ENCODE measurements around the gene HOMEZ. TPM values are rescaled to one million over a fixed set of nuclear protein-coding genes. Genes with fewer than 3 reads are reported as not detected.

Gene HOMEZ
- total and polyA plus RNA-seq, 2 of the 8 experiments (the other 6 are each of a cell fraction or from before 2014, with no cell fraction given), result 9.1 to 15.9 TPM

DNA sequence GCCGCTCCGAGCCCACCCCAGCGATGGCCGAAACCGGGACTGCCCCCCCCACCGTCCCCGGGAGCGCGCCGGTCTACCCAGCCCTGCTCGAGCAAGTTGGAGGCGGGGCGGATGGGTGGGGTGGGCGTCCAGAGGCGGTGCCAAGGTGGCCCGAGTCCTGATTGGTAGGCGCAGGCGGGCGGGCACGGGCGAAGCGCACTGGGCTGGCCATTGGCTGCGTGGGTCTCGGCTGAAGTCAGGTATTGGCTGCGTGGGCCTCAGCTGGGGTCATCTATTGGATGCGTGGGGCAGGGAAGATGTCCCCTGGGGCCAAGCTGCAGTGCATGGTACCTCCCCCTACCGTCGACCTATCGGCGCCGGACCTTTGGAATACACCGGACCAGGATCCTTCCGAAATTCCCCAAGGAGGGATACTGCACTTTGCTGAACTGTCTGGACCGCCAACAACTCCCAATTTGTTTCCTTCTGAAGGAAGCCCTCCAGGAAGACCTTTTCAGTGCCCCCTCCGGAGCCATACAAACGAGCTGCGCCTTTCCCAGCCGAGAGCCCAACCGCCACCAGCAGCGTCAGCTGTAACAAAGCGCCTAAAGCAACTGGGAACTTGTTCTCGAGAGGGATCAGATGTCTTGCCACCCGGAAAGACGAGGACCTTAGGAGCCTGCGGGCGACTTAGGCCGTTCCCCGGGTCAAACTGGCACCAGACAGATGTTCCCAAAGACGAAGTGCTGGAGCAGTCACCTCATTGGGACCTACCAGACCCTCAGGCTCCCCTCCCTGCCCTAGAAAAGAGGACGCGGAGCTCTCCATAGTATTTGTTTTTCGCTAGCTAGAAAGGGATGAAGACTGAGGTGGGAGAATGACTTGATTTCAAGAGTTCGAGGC is at the start of gene HOMEZ (continued):
- TF ChIP-seq, protein P1, sequence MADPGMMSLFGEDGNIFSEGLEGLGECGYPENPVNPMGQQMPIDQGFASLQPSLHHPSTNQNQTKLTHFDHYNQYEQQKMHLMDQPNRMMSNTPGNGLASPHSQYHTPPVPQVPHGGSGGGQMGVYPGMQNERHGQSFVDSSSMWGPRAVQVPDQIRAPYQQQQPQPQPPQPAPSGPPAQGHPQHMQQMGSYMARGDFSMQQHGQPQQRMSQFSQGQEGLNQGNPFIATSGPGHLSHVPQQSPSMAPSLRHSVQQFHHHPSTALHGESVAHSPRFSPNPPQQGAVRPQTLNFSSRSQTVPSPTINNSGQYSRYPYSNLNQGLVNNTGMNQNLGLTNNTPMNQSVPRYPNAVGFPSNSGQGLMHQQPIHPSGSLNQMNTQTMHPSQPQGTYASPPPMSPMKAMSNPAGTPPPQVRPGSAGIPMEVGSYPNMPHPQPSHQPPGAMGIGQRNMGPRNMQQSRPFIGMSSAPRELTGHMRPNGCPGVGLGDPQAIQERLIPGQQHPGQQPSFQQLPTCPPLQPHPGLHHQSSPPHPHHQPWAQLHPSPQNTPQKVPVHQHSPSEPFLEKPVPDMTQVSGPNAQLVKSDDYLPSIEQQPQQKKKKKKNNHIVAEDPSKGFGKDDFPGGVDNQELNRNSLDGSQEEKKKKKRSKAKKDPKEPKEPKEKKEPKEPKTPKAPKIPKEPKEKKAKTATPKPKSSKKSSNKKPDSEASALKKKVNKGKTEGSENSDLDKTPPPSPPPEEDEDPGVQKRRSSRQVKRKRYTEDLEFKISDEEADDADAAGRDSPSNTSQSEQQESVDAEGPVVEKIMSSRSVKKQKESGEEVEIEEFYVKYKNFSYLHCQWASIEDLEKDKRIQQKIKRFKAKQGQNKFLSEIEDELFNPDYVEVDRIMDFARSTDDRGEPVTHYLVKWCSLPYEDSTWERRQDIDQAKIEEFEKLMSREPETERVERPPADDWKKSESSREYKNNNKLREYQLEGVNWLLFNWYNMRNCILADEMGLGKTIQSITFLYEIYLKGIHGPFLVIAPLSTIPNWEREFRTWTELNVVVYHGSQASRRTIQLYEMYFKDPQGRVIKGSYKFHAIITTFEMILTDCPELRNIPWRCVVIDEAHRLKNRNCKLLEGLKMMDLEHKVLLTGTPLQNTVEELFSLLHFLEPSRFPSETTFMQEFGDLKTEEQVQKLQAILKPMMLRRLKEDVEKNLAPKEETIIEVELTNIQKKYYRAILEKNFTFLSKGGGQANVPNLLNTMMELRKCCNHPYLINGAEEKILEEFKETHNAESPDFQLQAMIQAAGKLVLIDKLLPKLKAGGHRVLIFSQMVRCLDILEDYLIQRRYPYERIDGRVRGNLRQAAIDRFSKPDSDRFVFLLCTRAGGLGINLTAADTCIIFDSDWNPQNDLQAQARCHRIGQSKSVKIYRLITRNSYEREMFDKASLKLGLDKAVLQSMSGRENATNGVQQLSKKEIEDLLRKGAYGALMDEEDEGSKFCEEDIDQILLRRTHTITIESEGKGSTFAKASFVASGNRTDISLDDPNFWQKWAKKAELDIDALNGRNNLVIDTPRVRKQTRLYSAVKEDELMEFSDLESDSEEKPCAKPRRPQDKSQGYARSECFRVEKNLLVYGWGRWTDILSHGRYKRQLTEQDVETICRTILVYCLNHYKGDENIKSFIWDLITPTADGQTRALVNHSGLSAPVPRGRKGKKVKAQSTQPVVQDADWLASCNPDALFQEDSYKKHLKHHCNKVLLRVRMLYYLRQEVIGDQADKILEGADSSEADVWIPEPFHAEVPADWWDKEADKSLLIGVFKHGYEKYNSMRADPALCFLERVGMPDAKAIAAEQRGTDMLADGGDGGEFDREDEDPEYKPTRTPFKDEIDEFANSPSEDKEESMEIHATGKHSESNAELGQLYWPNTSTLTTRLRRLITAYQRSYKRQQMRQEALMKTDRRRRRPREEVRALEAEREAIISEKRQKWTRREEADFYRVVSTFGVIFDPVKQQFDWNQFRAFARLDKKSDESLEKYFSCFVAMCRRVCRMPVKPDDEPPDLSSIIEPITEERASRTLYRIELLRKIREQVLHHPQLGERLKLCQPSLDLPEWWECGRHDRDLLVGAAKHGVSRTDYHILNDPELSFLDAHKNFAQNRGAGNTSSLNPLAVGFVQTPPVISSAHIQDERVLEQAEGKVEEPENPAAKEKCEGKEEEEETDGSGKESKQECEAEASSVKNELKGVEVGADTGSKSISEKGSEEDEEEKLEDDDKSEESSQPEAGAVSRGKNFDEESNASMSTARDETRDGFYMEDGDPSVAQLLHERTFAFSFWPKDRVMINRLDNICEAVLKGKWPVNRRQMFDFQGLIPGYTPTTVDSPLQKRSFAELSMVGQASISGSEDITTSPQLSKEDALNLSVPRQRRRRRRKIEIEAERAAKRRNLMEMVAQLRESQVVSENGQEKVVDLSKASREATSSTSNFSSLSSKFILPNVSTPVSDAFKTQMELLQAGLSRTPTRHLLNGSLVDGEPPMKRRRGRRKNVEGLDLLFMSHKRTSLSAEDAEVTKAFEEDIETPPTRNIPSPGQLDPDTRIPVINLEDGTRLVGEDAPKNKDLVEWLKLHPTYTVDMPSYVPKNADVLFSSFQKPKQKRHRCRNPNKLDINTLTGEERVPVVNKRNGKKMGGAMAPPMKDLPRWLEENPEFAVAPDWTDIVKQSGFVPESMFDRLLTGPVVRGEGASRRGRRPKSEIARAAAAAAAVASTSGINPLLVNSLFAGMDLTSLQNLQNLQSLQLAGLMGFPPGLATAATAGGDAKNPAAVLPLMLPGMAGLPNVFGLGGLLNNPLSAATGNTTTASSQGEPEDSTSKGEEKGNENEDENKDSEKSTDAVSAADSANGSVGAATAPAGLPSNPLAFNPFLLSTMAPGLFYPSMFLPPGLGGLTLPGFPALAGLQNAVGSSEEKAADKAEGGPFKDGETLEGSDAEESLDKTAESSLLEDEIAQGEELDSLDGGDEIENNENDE (IDR thresholded peaks at IDR 0.05; ENCODE audit: insufficient replicate concordance, low read length), result no peak
- TF ChIP-seq TEAD4 (IDR thresholded peaks at IDR 0.05; ENCODE audit: low read depth, low read length) (0 out of 2 replicates have a peak, but pooled peaks have one; percentile 2), SP4 (IDR thresholded peaks at IDR 0.05; ENCODE audit: low read length) (no peak), CEBPB (IDR thresholded peaks at IDR 0.05; ENCODE audit: low read depth, low read length) (no peak), PHF8 (conservative IDR thresholded peaks at IDR 0.05; ENCODE audit: low read depth, low read length) (peak; percentile 24; the same call in 1 of the 2 replicates), SAP30 (IDR thresholded peaks at IDR 0.05; ENCODE audit: insufficient read depth, insufficient replicate concordance, low read length) (no peak)
- TF ChIP-seq, protein P2, sequence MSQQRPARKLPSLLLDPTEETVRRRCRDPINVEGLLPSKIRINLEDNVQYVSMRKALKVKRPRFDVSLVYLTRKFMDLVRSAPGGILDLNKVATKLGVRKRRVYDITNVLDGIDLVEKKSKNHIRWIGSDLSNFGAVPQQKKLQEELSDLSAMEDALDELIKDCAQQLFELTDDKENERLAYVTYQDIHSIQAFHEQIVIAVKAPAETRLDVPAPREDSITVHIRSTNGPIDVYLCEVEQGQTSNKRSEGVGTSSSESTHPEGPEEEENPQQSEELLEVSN (IDR thresholded peaks at IDR 0.05), result no peak; the same call in 1 of the 2 replicates
- TF ChIP-seq, protein P3, sequence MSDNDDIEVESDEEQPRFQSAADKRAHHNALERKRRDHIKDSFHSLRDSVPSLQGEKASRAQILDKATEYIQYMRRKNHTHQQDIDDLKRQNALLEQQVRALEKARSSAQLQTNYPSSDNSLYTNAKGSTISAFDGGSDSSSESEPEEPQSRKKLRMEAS (IDR thresholded peaks at IDR 0.05), result peak; percentile 26

Data from H1 (cell line).